ENCODE measurements around the gene PTPRG. TPM values are rescaled to one million over a fixed set of nuclear protein-coding genes. Genes with fewer than 3 reads are reported as not detected.

PTPRG gene
- total RNA-seq, 3 donors from 2014 or later (not counting 1 experiment from before 2014, with no cell fraction given) = 1.0 to 2.9 (median 2.5) TPM

DNA sequence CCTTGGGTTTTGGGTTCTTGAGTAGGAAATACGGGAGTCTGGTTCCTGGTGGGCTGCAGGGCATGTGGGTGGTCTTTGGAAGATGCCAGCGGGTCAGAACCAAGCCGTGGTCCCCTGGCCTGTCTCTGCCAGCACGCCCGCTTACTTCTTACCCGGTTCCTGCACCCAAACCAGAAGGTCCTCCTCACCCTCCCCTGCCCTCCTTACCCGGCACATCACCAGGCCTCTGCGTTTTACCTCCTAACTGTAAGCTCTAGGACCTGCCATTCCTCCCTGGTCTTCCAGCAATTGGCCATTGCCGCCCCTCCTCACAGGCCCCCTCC is 628.0 kb downstream of the PTPRG start:
- no peak for ATAC-seq
- H3K4me1 ChIP-seq (ENCODE audit: control insufficient read depth, insufficient read depth, low read length) = peaks cover 4% of the 10 kb centered on the region
- TF ChIP-seq CTCF (IDR thresholded peaks at IDR 0.05) = no peak
- no peaks in the 10 kb centered on the region for H3K27me3 ChIP-seq (ENCODE audit: control insufficient read depth, insufficient read depth, low read length)
- intact Hi-C loops (cut with micrococcal nuclease) = no loop called here
- Mint-ChIP-seq H3K4me3 (no peak overlapping the region), H3K9me3 (no peaks in the 10 kb centered on the region), H3K27ac (no peak overlapping the region), H3K36me3 (no peaks in the 10 kb centered on the region), H3K27me3 (ENCODE audit: low read depth in 2 of 2) (no peaks in the 10 kb centered on the region), H3K4me1 (peaks cover 8 to 22% of the 10 kb centered on the region in 2 donors)
- no peak overlapping the region for H3K4me3 ChIP-seq (ENCODE audit: low read length)
- DNase-seq = peak in 1 of 2 donors; percentile 2
- H3K9me3 ChIP-seq (ENCODE audit: control insufficient read depth, insufficient read depth, low read length) = no peaks in the 10 kb centered on the region
- 87% methylated on average over 9 of the region's 9 CpGs for WGBS (ENCODE audit: insufficient coverage)
- H3K36me3 ChIP-seq (ENCODE audit: control insufficient read depth, insufficient read depth, low read length) = no peaks in the 10 kb centered on the region
- no peak overlapping the region for H3K27ac ChIP-seq (ENCODE audit: low read length)

GRCh38 chr3:62192891-62193290 is 631.5 kb downstream of the PTPRG start:
- no peak for TF ChIP-seq CTCF (IDR thresholded peaks at IDR 0.05)
- no peaks in the 10 kb centered on the region for H3K36me3 ChIP-seq (ENCODE audit: control insufficient read depth, insufficient read depth, low read length)
- no peak overlapping the region for H3K4me3 ChIP-seq (ENCODE audit: low read length)
- Mint-ChIP-seq H3K27me3 (ENCODE audit: low read depth in 2 of 2) (no peaks in the 10 kb centered on the region), H3K9me3 (no peaks in the 10 kb centered on the region), H3K4me3 (no peak overlapping the region), H3K36me3 (no peaks in the 10 kb centered on the region), H3K4me1 (peaks cover 8% of the 10 kb centered on the region in 2 donors), H3K27ac (no peak overlapping the region)
- H3K27ac ChIP-seq (ENCODE audit: low read length) = no peak overlapping the region
- H3K27me3 ChIP-seq (ENCODE audit: control insufficient read depth, insufficient read depth, low read length) = no peaks in the 10 kb centered on the region
- no peaks in the 10 kb centered on the region for H3K4me1 ChIP-seq (ENCODE audit: control insufficient read depth, insufficient read depth, low read length)
- WGBS (ENCODE audit: insufficient coverage) = 90% methylated on average over 3 of the region's 5 CpGs
- ATAC-seq (no peak), DNase-seq (no peak)
- no peaks in the 10 kb centered on the region for H3K9me3 ChIP-seq (ENCODE audit: control insufficient read depth, insufficient read depth, low read length)
- intact Hi-C loops (cut with micrococcal nuclease) = no loop called here

DNA sequence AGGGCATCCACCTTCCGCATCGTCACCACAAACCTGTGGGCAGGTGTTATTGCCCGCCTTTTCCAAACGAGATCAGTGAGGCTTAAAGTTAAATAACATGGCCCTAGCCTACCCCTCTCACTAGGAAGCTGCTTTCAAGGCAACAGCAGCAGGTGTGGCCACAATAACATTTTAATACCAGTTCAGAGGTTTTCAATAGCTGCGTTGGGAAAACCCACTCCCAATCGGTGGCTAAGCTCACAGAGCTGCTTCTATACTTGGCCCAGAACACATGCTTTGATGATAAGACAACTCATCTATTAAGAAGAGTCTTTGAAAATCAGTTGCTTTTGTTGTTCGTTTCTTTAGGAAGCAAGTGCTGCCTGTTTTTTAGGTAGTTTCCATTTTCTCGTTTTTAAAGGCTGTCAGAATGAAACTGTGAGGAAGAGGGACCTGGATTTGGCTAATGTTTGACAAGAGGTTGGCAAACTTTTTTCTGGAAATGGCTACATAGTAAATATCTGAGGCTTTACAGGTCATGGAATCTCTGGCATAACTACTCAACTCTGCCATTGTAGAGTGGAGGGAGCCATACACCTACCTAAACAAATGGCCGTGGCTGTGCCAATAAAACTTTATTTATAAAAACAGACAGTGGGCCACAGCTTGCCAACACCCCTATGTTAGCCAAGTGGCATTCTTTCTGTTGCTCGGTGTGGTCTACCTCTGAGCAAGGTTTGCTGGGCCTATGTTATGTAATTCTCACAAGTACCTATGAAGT is 632.4 kb downstream of the PTPRG start:
- intact Hi-C loops (cut with micrococcal nuclease) = no loop called here
- Mint-ChIP-seq H3K4me3 (no peak overlapping the region), H3K9me3 (no peaks in the 10 kb centered on the region), H3K36me3 (no peaks in the 10 kb centered on the region), H3K4me1 (peaks cover 3 to 4% of the 10 kb centered on the region in 2 donors), H3K27ac (no peak overlapping the region), H3K27me3 (ENCODE audit: low read depth in 2 of 2) (no peaks in the 10 kb centered on the region)
- no peak for TF ChIP-seq CTCF (IDR thresholded peaks at IDR 0.05)
- Histone ChIP-seq H3K4me1 (ENCODE audit: control insufficient read depth, insufficient read depth, low read length) (no peaks in the 10 kb centered on the region), H3K27ac (ENCODE audit: low read length) (no peak overlapping the region), H3K36me3 (ENCODE audit: control insufficient read depth, insufficient read depth, low read length) (no peaks in the 10 kb centered on the region), H3K9me3 (ENCODE audit: control insufficient read depth, insufficient read depth, low read length) (no peaks in the 10 kb centered on the region), H3K27me3 (ENCODE audit: control insufficient read depth, insufficient read depth, low read length) (no peaks in the 10 kb centered on the region), H3K4me3 (ENCODE audit: low read length) (no peak overlapping the region)
- ATAC-seq (no peak), DNase-seq (no peak)
- WGBS (ENCODE audit: insufficient coverage) = 85% methylated on average over 10 of the region's 10 CpGs

Data from natural killer cell (primary cell).